SK-N-DZ (cell line): ENCODE measurements around the gene KRIT1.
"Not testable (repeated sequence)": the region's sequence is repeated elsewhere in the genome, so short reads cannot be mapped to it uniquely, and the experiment has no call there.

ENCODE experiments used
- DNase-seq: peaks from one replicate; pipeline ENCODE4 v3.0.0-alpha.2; 2015; ENCODE audit warnings: low spot score

Gene KRIT1

DNA sequence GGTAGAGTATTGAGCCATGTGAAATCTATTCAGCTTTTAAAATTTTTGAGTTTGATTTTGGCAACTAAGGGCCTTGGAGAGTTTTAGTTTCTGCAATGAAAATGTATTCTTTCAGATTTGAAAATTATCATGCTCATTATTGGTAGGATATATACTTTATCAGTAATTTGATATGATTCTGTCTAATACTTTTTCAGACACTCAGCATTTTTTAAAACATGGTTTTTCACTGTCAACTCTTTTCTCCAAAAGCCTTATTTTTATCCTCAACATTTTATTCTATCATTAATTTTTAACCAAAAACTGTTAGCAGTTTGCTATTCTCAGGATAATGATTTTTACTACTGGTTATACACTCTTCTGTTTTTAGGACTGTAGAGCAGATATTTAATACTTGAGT is 4.9 kb upstream of the KRIT1 start:
- DNase-seq = no peak

GRCh38 chr7:92246360-92247101 is 817 bp upstream of the KRIT1 start:
- DNase-seq = no peak

GRCh38 chr7:92244808-92245486 is 767 bp downstream of the KRIT1 start:
- DNase-seq = peak; percentile 3

- no peak for DNase-seq
Measured at GRCh38 chr7:92242972-92243371, 2.7 kb downstream of the KRIT1 start.

GRCh38 chr7:92230547-92230946 is 15.2 kb downstream of the KRIT1 start:
- DNase-seq = no peak

DNA sequence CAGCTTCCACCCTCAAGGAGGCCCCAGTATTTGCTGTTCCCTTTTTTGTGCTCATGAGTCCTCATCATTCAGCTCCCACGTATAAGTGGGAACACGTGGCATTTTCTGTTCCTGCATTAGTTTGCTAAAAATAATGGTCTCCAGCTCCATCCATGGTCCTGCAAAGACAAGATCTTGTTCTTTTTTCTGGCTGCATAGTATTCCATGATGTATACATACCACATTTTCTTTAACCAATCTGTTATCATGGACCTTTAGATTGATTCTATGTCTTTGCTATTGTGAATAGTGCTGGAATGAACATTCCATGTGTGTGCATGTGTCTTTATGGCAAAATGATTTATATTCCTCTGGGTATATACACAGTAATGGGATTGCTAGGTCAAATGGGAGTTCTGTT is 17.0 kb downstream of the KRIT1 start:
- DNase-seq = no peak

DNA sequence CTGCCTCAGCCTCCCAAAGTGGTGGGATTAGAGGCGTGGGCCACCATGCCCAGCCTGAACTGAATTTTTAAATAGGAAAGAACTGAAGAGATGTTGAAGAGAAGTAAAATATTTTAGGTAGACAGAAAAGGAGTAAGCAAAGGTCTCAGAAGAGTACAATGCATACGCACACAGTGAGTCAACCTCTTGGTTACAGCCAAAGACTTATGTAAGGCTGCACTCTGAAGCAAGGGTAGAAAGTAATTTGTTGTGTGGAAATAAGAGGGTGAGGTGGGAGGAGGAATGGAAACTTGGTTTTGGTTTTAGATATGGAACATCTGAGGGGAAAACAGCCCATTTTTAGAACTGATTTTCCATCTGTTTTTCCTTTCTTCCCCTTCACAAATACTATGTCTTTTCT is 17.6 kb downstream of the KRIT1 start:
- no peak for DNase-seq

GRCh38 chr7:92226981-92227380 is 18.7 kb downstream of the KRIT1 start:
- DNase-seq = no peak

DNA sequence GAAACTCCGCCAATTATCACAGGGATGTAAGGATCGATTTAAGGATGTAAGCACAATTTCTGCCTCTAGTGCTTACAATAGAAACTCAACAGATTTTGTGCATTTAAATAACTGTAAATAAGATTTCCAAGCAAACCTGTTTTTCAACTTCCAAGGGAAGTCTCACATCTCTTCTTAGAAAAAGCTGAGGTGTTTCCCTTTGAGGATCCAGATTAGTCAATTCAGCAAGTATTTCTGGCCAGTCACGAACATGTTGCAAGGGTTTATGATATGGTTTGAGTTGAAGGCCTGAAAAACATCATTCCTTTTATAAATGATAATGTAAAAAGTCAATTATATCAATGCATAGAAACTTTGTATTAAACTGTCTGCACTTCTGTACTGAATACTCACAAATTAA is 23.9 kb downstream of the KRIT1 start:
- no peak for DNase-seq

DNA sequence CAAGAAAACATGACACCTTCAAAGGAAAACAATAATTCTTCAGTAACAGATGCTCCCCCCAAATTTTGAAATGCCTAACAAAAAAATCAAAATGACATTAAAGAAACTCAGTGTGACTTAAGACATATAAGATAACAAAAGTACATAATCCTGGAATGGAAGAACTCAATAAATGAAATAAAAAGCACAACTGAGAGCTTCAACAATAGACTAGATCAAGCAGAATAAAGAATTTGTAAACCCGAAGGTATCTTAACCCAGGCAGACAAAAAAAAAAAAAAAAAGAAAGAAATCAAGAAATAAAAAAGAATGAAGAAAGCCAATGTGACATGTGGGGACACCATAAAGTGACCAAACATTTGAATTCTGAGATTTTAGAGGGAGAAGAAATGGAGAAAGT is 39.0 kb downstream of the KRIT1 start:
- no peak for DNase-seq

DNA sequence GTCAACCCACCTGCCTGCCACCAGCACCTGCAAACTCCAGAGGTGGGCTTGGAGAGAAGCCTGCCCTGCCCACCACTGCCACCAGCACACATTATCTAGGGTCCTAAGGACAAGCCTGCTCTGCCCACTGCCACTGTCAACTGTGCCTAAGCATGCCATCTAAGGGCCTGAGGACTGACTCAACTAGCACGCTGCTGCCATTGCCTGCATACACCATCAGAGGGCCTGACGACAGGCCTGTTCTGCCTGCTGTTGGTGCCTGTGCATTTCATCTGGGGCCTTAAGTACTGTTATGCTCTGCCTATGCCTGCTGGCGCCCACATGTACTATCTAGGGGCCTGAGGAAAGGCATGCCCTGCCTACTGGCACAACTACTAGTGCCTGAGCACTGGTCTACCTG is 39.7 kb downstream of the KRIT1 start:
- no peak for DNase-seq

DNA sequence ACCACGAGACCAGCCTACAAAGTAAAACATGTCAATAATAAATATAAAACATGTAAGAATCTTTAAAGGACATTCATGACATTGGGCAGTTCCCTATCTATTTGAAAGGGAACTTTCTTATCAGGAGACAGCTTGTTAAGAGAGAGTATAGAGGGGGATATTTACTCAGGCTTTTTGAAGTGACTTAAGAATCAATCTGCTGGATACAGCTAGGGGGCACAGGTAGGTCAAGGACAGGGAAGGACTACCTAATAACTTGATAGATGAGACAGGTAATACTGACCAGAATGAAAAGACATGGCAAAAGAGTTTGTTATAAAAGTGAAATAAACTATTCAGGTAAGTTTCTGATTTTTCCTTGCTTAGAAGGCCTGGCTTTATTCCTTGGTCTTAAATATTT is 44.9 kb downstream of the KRIT1 start:
- DNase-seq = no peak

GRCh38 chr7:92192326-92192725 is 53.4 kb downstream of the KRIT1 start:
- DNase-seq = no peak

DNA sequence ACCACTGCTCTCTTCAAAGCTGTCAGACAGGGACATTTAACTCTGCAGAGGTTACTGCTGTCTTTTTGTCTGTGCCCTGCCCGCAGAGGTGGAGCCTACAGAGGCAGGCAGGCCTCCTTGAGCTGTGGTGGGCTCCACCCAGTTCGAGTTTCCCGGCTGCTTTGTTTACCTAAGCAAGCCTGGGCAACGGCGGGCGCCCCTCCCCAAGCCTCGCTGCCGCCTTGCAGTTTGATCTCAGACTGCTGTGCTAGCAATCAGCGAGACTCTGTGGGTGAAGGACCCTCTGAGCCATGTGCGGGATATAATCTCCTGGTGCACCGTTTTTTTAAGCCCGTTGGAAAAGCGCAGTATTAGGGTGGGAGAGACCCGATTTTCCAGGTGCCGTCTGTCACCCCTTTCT is 56.5 kb downstream of the KRIT1 start:
- DNase-seq = not testable (repeated sequence)

DNA sequence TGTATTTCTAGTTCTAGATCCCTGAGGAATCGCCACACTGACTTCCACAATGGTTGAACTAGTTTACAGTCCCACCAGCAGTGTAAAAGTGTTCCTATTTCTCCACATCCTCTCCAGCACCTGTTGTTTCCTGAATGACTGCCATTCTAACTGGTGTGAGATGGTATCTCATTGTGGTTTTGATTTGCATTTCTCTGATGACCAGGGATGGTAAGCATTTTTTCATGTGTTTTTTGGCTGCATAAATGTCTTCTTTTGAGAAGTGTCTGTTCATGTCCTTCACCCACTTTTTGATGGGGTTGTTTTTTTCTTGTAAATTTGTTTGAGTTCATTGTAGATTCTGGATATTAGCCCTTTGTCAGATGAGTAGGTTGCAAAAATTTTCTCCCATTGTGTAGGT is 61.4 kb downstream of the KRIT1 start:
- DNase-seq = not testable (repeated sequence)

DNA sequence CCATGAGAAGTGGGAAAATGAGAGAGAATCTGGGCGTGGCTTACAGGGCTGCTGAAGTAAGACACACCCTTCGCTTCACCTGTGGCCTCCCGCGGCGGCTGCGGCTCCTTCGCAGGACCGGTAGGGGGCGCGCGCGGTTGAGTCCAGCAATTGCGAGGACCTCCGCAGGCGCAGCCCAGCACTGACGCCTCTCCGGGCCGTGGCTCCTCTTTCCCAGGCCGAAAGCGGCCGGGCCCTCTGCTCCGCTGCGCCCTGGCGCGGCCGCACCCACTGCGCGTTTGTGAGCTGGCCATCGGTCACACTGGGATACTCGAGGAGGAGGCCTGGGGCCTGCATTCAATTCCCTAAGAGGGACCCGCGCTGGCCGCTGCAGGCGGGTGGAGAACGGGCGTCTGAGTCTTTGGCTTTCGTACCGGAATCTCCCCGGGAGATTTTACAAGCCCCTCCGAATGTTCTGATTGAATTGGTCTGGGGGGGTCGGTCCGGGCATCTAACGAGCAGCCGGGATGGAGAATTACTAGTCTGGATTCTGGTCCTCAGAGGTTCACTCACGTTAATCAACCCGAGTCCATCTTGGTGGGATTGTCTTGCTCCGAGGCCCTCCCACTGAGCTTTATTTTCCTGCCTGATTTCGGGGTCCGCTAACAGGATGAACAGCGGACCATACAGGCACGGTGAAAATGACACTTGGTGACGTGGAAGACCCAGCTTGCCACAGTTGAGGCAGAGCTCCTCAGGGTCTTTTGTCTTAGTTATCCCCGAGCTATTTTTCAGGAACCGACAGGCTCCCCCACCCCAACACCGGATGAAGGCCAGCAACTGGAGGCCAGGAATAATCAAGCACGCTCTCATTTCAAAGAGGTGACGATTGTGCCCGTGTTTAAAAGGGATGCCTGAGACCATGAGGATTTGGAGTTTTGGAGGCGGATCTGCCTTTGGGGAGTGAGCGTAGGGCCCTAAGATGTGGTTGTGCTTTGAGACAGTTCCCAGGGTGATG is 66.5 kb downstream of the KRIT1 start, which contains the start of gene LRRD1:
TSS of gene LRRD1 (minus strand) at position 215 of the 997 bp plus-strand sequence. CDS start 13,940 bp downstream, outside the sequence.
- peak; percentile 86 for DNase-seq

DNA sequence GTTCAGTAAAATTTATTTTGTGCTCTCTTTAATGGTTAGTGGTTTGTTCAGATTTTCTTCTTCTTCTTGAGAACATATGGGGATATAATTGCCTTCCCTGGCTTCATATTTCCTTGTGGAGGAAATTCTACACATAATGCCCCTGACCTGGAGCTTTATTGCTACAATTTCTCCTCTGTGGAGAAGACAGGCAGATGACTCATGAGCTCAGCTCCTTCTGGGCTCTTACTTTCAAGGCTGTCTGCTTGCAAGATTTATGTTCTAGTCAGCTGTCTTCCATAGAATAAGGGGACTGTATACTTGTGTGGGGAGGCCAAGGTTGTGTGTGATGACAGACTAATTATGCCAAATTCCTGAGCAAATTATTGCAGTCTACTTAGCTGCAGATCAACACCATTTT is 68.4 kb downstream of the KRIT1 start:
- DNase-seq = no peak

DNA sequence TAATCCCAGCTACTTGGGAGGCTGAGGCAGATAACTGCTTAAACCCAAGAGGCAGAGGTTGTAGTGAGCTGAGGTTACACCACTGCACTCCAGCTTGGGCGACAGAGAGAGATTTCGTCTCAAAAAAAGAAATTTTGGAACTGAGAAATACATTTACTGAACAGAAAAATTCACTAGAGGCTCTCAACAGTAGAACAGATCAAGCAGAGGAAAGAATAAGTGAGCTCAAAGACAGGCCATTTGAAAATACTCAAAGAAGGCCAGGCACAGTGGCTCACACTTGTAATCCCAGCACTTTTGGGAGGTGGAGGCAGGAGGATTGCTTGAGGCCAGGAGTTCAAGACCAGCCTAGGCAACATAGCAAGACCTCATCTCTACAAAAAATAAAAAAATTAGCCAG is 76.2 kb downstream of the KRIT1 start:
- not testable (repeated sequence) for DNase-seq

- no peak for DNase-seq
Measured at GRCh38 chr7:92161271-92161670, 84.4 kb downstream of the KRIT1 start.

GRCh38 chr7:92158660-92159575 is 86.8 kb downstream of the KRIT1 start:
- no peak for DNase-seq

DNA sequence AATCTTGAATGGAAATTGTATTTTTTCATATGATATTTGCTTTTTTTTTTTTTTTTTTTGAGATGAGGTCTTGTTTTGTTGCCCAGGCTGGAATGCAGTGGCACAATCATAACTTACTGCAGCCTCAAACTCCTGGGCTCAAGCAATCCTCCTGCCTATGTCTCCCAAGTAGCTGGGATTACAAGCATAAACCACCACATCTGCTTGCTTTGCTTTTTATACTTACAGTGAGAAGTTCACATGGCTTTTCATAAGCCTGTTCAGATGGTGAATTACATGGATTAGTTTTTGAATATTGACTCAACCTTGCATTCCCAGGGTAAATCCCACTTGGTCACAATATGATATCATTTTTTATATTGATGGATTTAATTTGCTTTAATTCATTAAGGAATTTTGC is 88.7 kb downstream of the KRIT1 start:
- no peak for DNase-seq
